Naive thymus-derived CD4-positive, alpha-beta T cell (primary cell): ENCODE results near the gene TFPI. TPM values are rescaled to one million over a fixed set of nuclear protein-coding genes. Genes with fewer than 3 reads are reported as not detected.
"Not testable (repeated sequence)": the region's sequence is repeated elsewhere in the genome, so short reads cannot be mapped to it uniquely, and the experiment has no call there.

Source experiments
- ATAC-seq: fragments of 150-1000 bp; cut with Tn5 transposase; 2 replicates; pipeline ENCODE4 v1.10.0; 2021; ENCODE audit warnings: mild to moderate bottlenecking, moderate library complexity
- CTCF ChIA-PET: fragments of 350-600 bp; sonication (Branson Sonifier 250); formaldehyde crosslinking; loops from one replicate; lab custom pipeline; 2021; ENCODE audit warnings: antibody characterized with exemption; lab: Charles Lee
- POLR2A ChIA-PET: fragments of 350-600 bp; sonication (Branson Sonifier 250); formaldehyde crosslinking; loops from one replicate; lab custom pipeline; 2021; ENCODE audit warnings: antibody characterized with exemption, inconsistent platforms; lab: Charles Lee
- DNase-seq, 9 donors: peaks; one replicate each; pipeline versions ENCODE4 v3.0.0 to v3.0.0-alpha.2; 2020 to 2022; ENCODE audit warnings: mixed read lengths in 1 of 9
- H3K27ac ChIP-seq: one replicate; pipeline ENCODE4 v1.7.0; 2013; ENCODE audit warnings: mild to moderate bottlenecking, low read depth, low read length, moderate library complexity
- H3K27me3 ChIP-seq, 2 donors: one replicate each; pipeline ENCODE4 v1.7.0; 2013; ENCODE audit warnings: low read length in 2 of 2, mild to moderate bottlenecking in 2 of 2, moderate library complexity in 2 of 2; ENCODE audit not compliant: control insufficient read depth in 2 of 2, insufficient read depth in 2 of 2
- H3K36me3 ChIP-seq, 3 experiments: 1 replicate in 2 of 3; 2 replicates in 1 of 3; pipeline ENCODE4 v1.7.0; 2013; ENCODE audit warnings: low read length in 3 of 3, mild to moderate bottlenecking in 3 of 3, moderate library complexity in 1 of 3; ENCODE audit not compliant: insufficient read depth in 3 of 3, control insufficient read depth in 2 of 3
- H3K4me1 ChIP-seq, 2 donors: one replicate each; pipeline ENCODE4 v1.7.0; 2013; ENCODE audit warnings: low read length in 2 of 2, mild to moderate bottlenecking in 2 of 2, moderate library complexity in 1 of 2; ENCODE audit not compliant: control insufficient read depth in 2 of 2, insufficient read depth in 2 of 2
- H3K4me3 ChIP-seq: 2 replicates; pipeline ENCODE4 v1.7.0; 2013; ENCODE audit warnings: mild to moderate bottlenecking, low read length
- H3K9me3 ChIP-seq, 3 experiments: 1 replicate in 2 of 3; 2 replicates in 1 of 3; pipeline ENCODE4 v1.7.0; 2013; ENCODE audit warnings: low read length in 3 of 3; ENCODE audit not compliant: control insufficient read depth in 2 of 3
- H3K27ac Mint-ChIP-seq, 9 donors: one replicate each; pipeline ENCODE4 v1.8.0; 2020 to 2022; ENCODE audit warnings: mixed read lengths in 9 of 9, mild to moderate bottlenecking in 8 of 9, moderate library complexity in 5 of 9, inconsistent platforms in 2 of 9
- H3K27me3 Mint-ChIP-seq, 5 donors: one replicate each; pipeline ENCODE4 v1.8.0; 2021 to 2022; ENCODE audit warnings: mixed read lengths in 5 of 5, mild to moderate bottlenecking in 1 of 5
- H3K36me3 Mint-ChIP-seq, 5 donors: one replicate each; pipeline ENCODE4 v1.8.0; 2020 to 2022; ENCODE audit warnings: mixed read lengths in 5 of 5, mild to moderate bottlenecking in 3 of 5, inconsistent platforms in 1 of 5
- H3K4me1 Mint-ChIP-seq, 7 donors: one replicate each; pipeline ENCODE4 v1.8.0; 2020 to 2022; ENCODE audit warnings: mixed read lengths in 7 of 7, mild to moderate bottlenecking in 3 of 7, inconsistent platforms in 1 of 7
- H3K4me3 Mint-ChIP-seq, 10 donors: one replicate each; pipeline ENCODE4 v1.8.0; 2020 to 2022; ENCODE audit warnings: mild to moderate bottlenecking in 10 of 10, mixed read lengths in 10 of 10, moderate library complexity in 6 of 10, inconsistent platforms in 2 of 10
- H3K9me3 Mint-ChIP-seq, 11 donors: one replicate each; pipeline ENCODE4 v1.8.0; 2020 to 2022; ENCODE audit warnings: mixed read lengths in 11 of 11, mild to moderate bottlenecking in 4 of 11, inconsistent platforms in 1 of 11, moderate library complexity in 1 of 11
- intact Hi-C, 2 donors: fragments of 100-400 bp; cut with micrococcal nuclease; formaldehyde crosslinking; loops; one replicate each; pipeline ENCODE4 v1.15.1; 2023
- polyA plus RNA-seq, 2 donors: library from polyadenylated mRNA; unstranded; fragments of 300-500 nt; fragmentation: Illumina TruSeq; gene quantifications; one replicate each; pipeline ENCODE4 v1.2.3, GENCODE V29; 2021
- total RNA-seq, 6 experiments: library from RNA in 5 of 6; stranded (reverse) in 5 of 6; gene quantifications; 1 replicate in 5 of 6; 2 replicates in 1 of 6; pipeline ENCODE4 v1.2.3 and lab custom pipeline; 2021 to 2026

TFPI gene
- total and polyA plus RNA-seq, 7 experiments from 2014 or later, result 0.15 to 1.2 (median 0.56) TPM; not detected in 4

GRCh38 chr2:187514930-187515329 lies 39.3 kb downstream of the TFPI start:
- H3K27me3 Mint-ChIP-seq, result peaks cover 0 to 17% (median 4%) of the 10 kb centered on the region in 5 donors
- peaks cover 0 to 10% (median 6%) of the 10 kb centered on the region in 7 donors for H3K4me1 Mint-ChIP-seq
- DNase-seq, result no peak
- Histone ChIP-seq H3K4me3 (no peak overlapping the region), H3K4me1 (no peaks in the 10 kb centered on the region), H3K9me3 (no peaks in the 10 kb centered on the region), H3K27ac (no peak overlapping the region), H3K36me3 (no peaks in the 10 kb centered on the region), H3K27me3 (no peaks in the 10 kb centered on the region)
- no peak for ATAC-seq
- intact Hi-C loops, result no loop called here
- peaks cover 2 to 17% (median 8%) of the 10 kb centered on the region in 11 donors for H3K9me3 Mint-ChIP-seq
- ChIA-PET CTCF (no interaction called here), POLR2A (no interaction called here)
- H3K27ac Mint-ChIP-seq, result no peak overlapping the region
- H3K4me3 Mint-ChIP-seq, result no peak overlapping the region
- peaks cover 0 to 4% (median 0%) of the 10 kb centered on the region in 5 donors for H3K36me3 Mint-ChIP-seq

- H3K27me3 ChIP-seq, POLR2A ChIA-PET, H3K27ac ChIP-seq, H3K36me3 ChIP-seq, intact Hi-C loops, CTCF ChIA-PET, H3K27ac Mint-ChIP-seq, H3K9me3 ChIP-seq, DNase-seq, H3K4me1 ChIP-seq, ATAC-seq, H3K36me3 Mint-ChIP-seq, H3K4me3 Mint-ChIP-seq, H3K4me3 ChIP-seq: not testable (repeated sequence)
- Mint-ChIP-seq H3K27me3 (peaks cover 0 to 18% (median 10%) of the 10 kb centered on the region in 5 donors), H3K9me3 (peaks cover 2 to 17% (median 8%) of the 10 kb centered on the region in 11 donors), H3K4me1 (peaks cover 0 to 14% (median 8%) of the 10 kb centered on the region in 7 donors)
These were observed 39.9 kb downstream of the TFPI start for GRCh38 chr2:187514235-187514829.

GRCh38 chr2:187513460-187514234 lies 40.6 kb downstream of the TFPI start:
- Mint-ChIP-seq H3K4me1 (peaks cover 0 to 14% (median 8%) of the 10 kb centered on the region in 7 donors), H3K27me3 (peaks cover 0 to 19% (median 11%) of the 10 kb centered on the region in 5 donors), H3K9me3 (peaks cover 2 to 15% (median 8%) of the 10 kb centered on the region in 11 donors)
- H3K4me1 ChIP-seq, intact Hi-C loops, H3K4me3 ChIP-seq, H3K27ac ChIP-seq, POLR2A ChIA-PET, H3K27me3 ChIP-seq, H3K9me3 ChIP-seq, H3K4me3 Mint-ChIP-seq, ATAC-seq, CTCF ChIA-PET, H3K36me3 Mint-ChIP-seq, H3K27ac Mint-ChIP-seq, H3K36me3 ChIP-seq, DNase-seq: not testable (repeated sequence)

GRCh38 chr2:187511356-187512315 lies 42.6 kb downstream of the TFPI start:
- ChIA-PET POLR2A (no interaction called here), CTCF (no interaction called here)
- no peak for DNase-seq
- H3K27ac Mint-ChIP-seq, result peak overlapping the region in 4 of 9 donors; percentile 0 to 34 (median 9)
- H3K4me1 Mint-ChIP-seq, result peaks cover 0 to 14% (median 8%) of the 10 kb centered on the region in 7 donors
- Histone ChIP-seq H3K9me3 (no peaks in the 10 kb centered on the region), H3K4me1 (no peaks in the 10 kb centered on the region), H3K27ac (no peak overlapping the region), H3K36me3 (no peaks in the 10 kb centered on the region), H3K4me3 (no peak overlapping the region), H3K27me3 (no peaks in the 10 kb centered on the region)
- no peak for ATAC-seq
- peaks cover 0 to 6% (median 0%) of the 10 kb centered on the region in 11 donors for H3K9me3 Mint-ChIP-seq
- peaks cover 3 to 19% (median 11%) of the 10 kb centered on the region in 5 donors for H3K27me3 Mint-ChIP-seq
- H3K4me3 Mint-ChIP-seq, result no peak overlapping the region
- no peaks in the 10 kb centered on the region for H3K36me3 Mint-ChIP-seq
- intact Hi-C loops, result no loop called here

- POLR2A ChIA-PET, DNase-seq, H3K4me1 ChIP-seq, H3K4me3 ChIP-seq, H3K27ac ChIP-seq, intact Hi-C loops, H3K36me3 ChIP-seq, H3K36me3 Mint-ChIP-seq, CTCF ChIA-PET, H3K27me3 ChIP-seq, H3K9me3 ChIP-seq, H3K9me3 Mint-ChIP-seq, ATAC-seq: not testable (repeated sequence)
- H3K4me1 Mint-ChIP-seq, result peaks cover 0 to 14% (median 8%) of the 10 kb centered on the region in 7 donors
- H3K4me3 Mint-ChIP-seq, result peak overlapping the region in 1 of 10 donors; percentile 12
- H3K27ac Mint-ChIP-seq, result peak overlapping the region in 3 of 9 donors; percentile 11 to 86 (median 15)
- H3K27me3 Mint-ChIP-seq, result peaks cover 3 to 19% (median 11%) of the 10 kb centered on the region in 5 donors
These were observed 43.5 kb downstream of the TFPI start for GRCh38 chr2:187510419-187511355.
